ENCODE results near the gene DOCK4.

DOCK4 gene

GRCh38 chr7:111952783-111953182 is 253.4 kb downstream of the DOCK4 start:
- no peak overlapping the region for H3K4me3 ChIP-seq (ENCODE audit: low read depth, low read length)
- no peak overlapping the region for H3K27ac ChIP-seq
- H3K36me3 ChIP-seq, result no peaks in the 10 kb centered on the region
- no peaks in the 10 kb centered on the region for H3K27me3 ChIP-seq (ENCODE audit: insufficient read depth, low read depth, severe bottlenecking)
- no peak for TF ChIP-seq CTCF (IDR thresholded peaks at IDR 0.05; ENCODE audit: low read depth, low read length)
- DNase-seq, result no peak
- H3K9me3 ChIP-seq (ENCODE audit: severe bottlenecking), result no peaks in the 10 kb centered on the region

GRCh38 chr7:111951052-111951451 is 255.1 kb downstream of the DOCK4 start:
- H3K27ac ChIP-seq, result no peak overlapping the region
- H3K36me3 ChIP-seq, result no peaks in the 10 kb centered on the region
- H3K4me3 ChIP-seq (ENCODE audit: low read depth, low read length), result no peak overlapping the region
- no peak for DNase-seq
- TF ChIP-seq CTCF (IDR thresholded peaks at IDR 0.05; ENCODE audit: low read depth, low read length), result no peak
- H3K9me3 ChIP-seq (ENCODE audit: severe bottlenecking), result no peaks in the 10 kb centered on the region
- no peaks in the 10 kb centered on the region for H3K27me3 ChIP-seq (ENCODE audit: insufficient read depth, low read depth, severe bottlenecking)

GRCh38 chr7:111942450-111943081 is 263.6 kb downstream of the DOCK4 start:
- no peak overlapping the region for H3K27ac ChIP-seq
- no peaks in the 10 kb centered on the region for H3K27me3 ChIP-seq (ENCODE audit: insufficient read depth, low read depth, severe bottlenecking)
- TF ChIP-seq CTCF (IDR thresholded peaks at IDR 0.05; ENCODE audit: low read depth, low read length), result no peak
- H3K9me3 ChIP-seq (ENCODE audit: severe bottlenecking), result peaks cover 8% of the 10 kb centered on the region
- no peak overlapping the region for H3K4me3 ChIP-seq (ENCODE audit: low read depth, low read length)
- no peaks in the 10 kb centered on the region for H3K36me3 ChIP-seq
- no peak for DNase-seq

- no peak for TF ChIP-seq CTCF (IDR thresholded peaks at IDR 0.05; ENCODE audit: low read depth, low read length)
- peaks cover 2% of the 10 kb centered on the region for H3K9me3 ChIP-seq (ENCODE audit: severe bottlenecking)
- DNase-seq, result no peak
- no peak overlapping the region for H3K4me3 ChIP-seq (ENCODE audit: low read depth, low read length)
- H3K27me3 ChIP-seq (ENCODE audit: insufficient read depth, low read depth, severe bottlenecking), result no peaks in the 10 kb centered on the region
- H3K27ac ChIP-seq, result no peak overlapping the region
- no peaks in the 10 kb centered on the region for H3K36me3 ChIP-seq
These were observed 269.0 kb downstream of the DOCK4 start for GRCh38 chr7:111937163-111937562.

GRCh38 chr7:111933609-111934008 is 272.6 kb downstream of the DOCK4 start:
- Histone ChIP-seq H3K36me3 (no peaks in the 10 kb centered on the region), H3K27ac (no peak overlapping the region), H3K9me3 (ENCODE audit: severe bottlenecking) (no peaks in the 10 kb centered on the region), H3K27me3 (ENCODE audit: insufficient read depth, low read depth, severe bottlenecking) (no peaks in the 10 kb centered on the region), H3K4me3 (ENCODE audit: low read depth, low read length) (no peak overlapping the region)
- no peak for TF ChIP-seq CTCF (IDR thresholded peaks at IDR 0.05; ENCODE audit: low read depth, low read length)
- no peak for DNase-seq

GRCh38 chr7:111931958-111932357 is 274.2 kb downstream of the DOCK4 start:
- H3K27me3 ChIP-seq (ENCODE audit: insufficient read depth, low read depth, severe bottlenecking), result no peaks in the 10 kb centered on the region
- no peak for DNase-seq
- no peak overlapping the region for H3K27ac ChIP-seq
- no peak overlapping the region for H3K4me3 ChIP-seq (ENCODE audit: low read depth, low read length)
- no peaks in the 10 kb centered on the region for H3K36me3 ChIP-seq
- no peak for TF ChIP-seq CTCF (IDR thresholded peaks at IDR 0.05; ENCODE audit: low read depth, low read length)
- no peaks in the 10 kb centered on the region for H3K9me3 ChIP-seq (ENCODE audit: severe bottlenecking)

Data from WERI-Rb-1 (cell line).